IMR-90 (cell line): ENCODE results near the gene PRODH2. TPM values are rescaled to one million over a fixed set of nuclear protein-coding genes. Genes with fewer than 3 reads are reported as not detected.

Experiments used
- ATAC-seq: fragments of 200-7000 bp; cut with Tn5 transposase; 2 replicates; pipeline ENCODE4 v1.9.1; 2020; ENCODE audit warnings: low read depth, mild to moderate bottlenecking, moderate library complexity
- BruUV-seq: library from RNA; stranded (reverse); fragments of 400-500 nt; replicated peaks from 2 replicates; lab custom pipeline; 2021; lab: Mats Ljungman, UMichigan
- CTCF ChIA-PET: fragments of 300-600 bp; formaldehyde crosslinking; extraction: SDS; loops from one replicate; lab custom pipeline; 2021; ENCODE audit warnings: antibody characterized with exemption; lab: Yijun Ruan, JAX
- POLR2A ChIA-PET: fragments of 300-600 bp; sonication (Branson Sonifier 250); formaldehyde crosslinking; loops from one replicate; lab custom pipeline; 2022; ENCODE audit warnings: antibody characterized with exemption; ENCODE audit not compliant: unreplicated experiment; lab: Charles Lee
- DNase-seq: peaks from one replicate; pipeline ENCODE4 v3.0.0; 2013
- H2AFZ ChIP-seq: replicated peaks from 2 replicates; pipeline ENCODE3; 2013; ENCODE audit warnings: low read length, mild to moderate bottlenecking; ENCODE audit not compliant: poor library complexity
- H2AK5ac ChIP-seq: 2 replicates; pipeline ENCODE4 v1.6.1; 2013; ENCODE audit warnings: low read depth, low read length, inconsistent platforms
- H2AK9ac ChIP-seq: replicated peaks from 2 replicates; pipeline ENCODE3; 2013; ENCODE audit warnings: mild to moderate bottlenecking, low read depth, low read length, moderate library complexity; ENCODE audit not compliant: poor library complexity
- H2BK120ac ChIP-seq: 2 replicates; pipeline ENCODE4 v1.6.1; 2013; ENCODE audit warnings: low read depth, low read length, inconsistent platforms
- H2BK15ac ChIP-seq: 3 replicates; pipeline ENCODE4 v1.6.1; 2013; ENCODE audit warnings: low read depth, low read length, inconsistent platforms
- H2BK20ac ChIP-seq: 2 replicates; pipeline ENCODE4 v1.6.1; 2013; ENCODE audit warnings: low read depth, mild to moderate bottlenecking, inconsistent platforms, low read length, moderate library complexity
- H2BK5ac ChIP-seq: 2 replicates; pipeline ENCODE4 v1.6.1; 2013; ENCODE audit warnings: mild to moderate bottlenecking, low read depth, low read length, inconsistent platforms; ENCODE audit not compliant: poor library complexity, severe bottlenecking
- H3K14ac ChIP-seq: replicated peaks from 2 replicates; pipeline ENCODE4 v1.6.1; 2013; ENCODE audit warnings: low read depth, low read length, inconsistent platforms
- H3K18ac ChIP-seq: 2 replicates; pipeline ENCODE4 v1.6.1; 2013; ENCODE audit warnings: low read depth, low read length, control low read depth
- H3K23ac ChIP-seq: 2 replicates; pipeline ENCODE4 v1.6.1; 2013; ENCODE audit warnings: low read depth, low read length, inconsistent platforms
- H3K27ac ChIP-seq: 2 replicates; pipeline ENCODE4 v1.5.1; 2013; ENCODE audit warnings: mild to moderate bottlenecking, control low read depth, low read length; ENCODE audit not compliant: insufficient read depth
- H3K27me3 ChIP-seq: 2 replicates; pipeline ENCODE4 v1.6.1; 2013; ENCODE audit warnings: low read length; ENCODE audit not compliant: control insufficient read depth, insufficient read depth
- H3K36me3 ChIP-seq: 2 replicates; pipeline ENCODE4 v1.6.1; 2013; ENCODE audit warnings: low read length, mixed read lengths; ENCODE audit not compliant: control insufficient read depth, insufficient read depth
- H3K4ac ChIP-seq: 2 replicates; pipeline ENCODE4 v1.6.1; 2013; ENCODE audit warnings: low read depth, low read length, inconsistent platforms
- H3K4me1 ChIP-seq: 2 replicates; pipeline ENCODE4 v1.6.1; 2013; ENCODE audit warnings: low read length, mixed read lengths; ENCODE audit not compliant: control insufficient read depth, insufficient read depth
- H3K4me2 ChIP-seq: 2 replicates; pipeline ENCODE4 v1.6.1; 2013; ENCODE audit warnings: low read depth, mild to moderate bottlenecking, control low read depth, low read length, moderate library complexity
- H3K4me3 ChIP-seq: 2 replicates; pipeline ENCODE4 v1.5.1; 2013; ENCODE audit warnings: low read depth, mild to moderate bottlenecking, control low read depth, low read length, moderate library complexity; ENCODE audit not compliant: insufficient read depth
- H3K56ac ChIP-seq: 2 replicates; pipeline ENCODE4 v1.6.1; 2013; ENCODE audit warnings: low read length, inconsistent platforms; ENCODE audit not compliant: insufficient read depth; ENCODE audit errors: extremely low read depth
- H3K79me1 ChIP-seq, 2 experiments: 2 replicates each; pipeline ENCODE4 v1.6.1; 2013; ENCODE audit warnings: low read length in 2 of 2, inconsistent platforms in 1 of 2, low read depth in 1 of 2
- H3K9ac ChIP-seq: 2 replicates; pipeline ENCODE4 v1.6.1; 2013; ENCODE audit warnings: low read depth, low read length, control low read depth
- H3K9me1 ChIP-seq: 2 replicates; pipeline ENCODE4 v1.6.1; 2013; ENCODE audit warnings: low read length, inconsistent platforms; ENCODE audit not compliant: insufficient read depth
- H3K9me3 ChIP-seq: 2 replicates; pipeline ENCODE4 v1.6.1; 2013; ENCODE audit warnings: low read length; ENCODE audit not compliant: control insufficient read depth, insufficient read depth
- H4K20me1 ChIP-seq: 2 replicates; pipeline ENCODE4 v1.6.1; 2013; ENCODE audit warnings: low read length, inconsistent platforms; ENCODE audit not compliant: insufficient read depth
- H4K5ac ChIP-seq: 2 replicates; pipeline ENCODE4 v1.6.1; 2013; ENCODE audit warnings: mild to moderate bottlenecking, low read depth, low read length, control low read depth
- H4K8ac ChIP-seq, 2 experiments: 2 replicates each; pipeline ENCODE4 v1.6.1; 2013; ENCODE audit warnings: low read depth in 2 of 2, low read length in 2 of 2, control low read depth in 1 of 2, inconsistent platforms in 1 of 2
- H4K91ac ChIP-seq: 2 replicates; pipeline ENCODE4 v1.6.1; 2013; ENCODE audit warnings: low read depth, low read length, inconsistent platforms; ENCODE audit not compliant: insufficient read depth
- BHLHE40 ChIP-seq: fragments of 150-350 bp; IDR thresholded peaks from 2 replicates; pipeline ENCODE4 v1.6.1; 2016; ENCODE audit warnings: mild to moderate bottlenecking, low read depth, low read length
- CEBPB ChIP-seq: IDR thresholded peaks from 2 replicates; pipeline ENCODE4 v1.6.1; 2012; ENCODE audit warnings: low read depth, low read length, improper control_type of control experiment
- CHD1 ChIP-seq: IDR thresholded peaks from 2 replicates; pipeline ENCODE4 v1.6.1; 2012; ENCODE audit warnings: low read depth, low read length, improper control_type of control experiment
- ELK1 ChIP-seq: fragments of 150-350 bp; IDR thresholded peaks from 2 replicates; pipeline ENCODE4 v1.6.1; 2016; ENCODE audit warnings: low read depth, mild to moderate bottlenecking, low read length, moderate library complexity, borderline replicate concordance
- FOS ChIP-seq: fragments of 150-350 bp; IDR thresholded peaks from 2 replicates; pipeline ENCODE4 v1.6.1; 2016; ENCODE audit warnings: low read depth, low read length
- MAFK ChIP-seq: IDR thresholded peaks from 2 replicates; pipeline ENCODE4 v1.6.1; 2012; ENCODE audit warnings: low read depth, low read length, improper control_type of control experiment
- MAZ ChIP-seq: IDR thresholded peaks from 2 replicates; pipeline ENCODE4 v1.6.1; 2012; ENCODE audit warnings: low read depth, mild to moderate bottlenecking, low read length, improper control_type of control experiment, moderate library complexity, borderline replicate concordance
- MXI1 ChIP-seq: IDR thresholded peaks from 2 replicates; pipeline ENCODE4 v1.6.1; 2012; ENCODE audit warnings: low read depth, mild to moderate bottlenecking, low read length, moderate library complexity, borderline replicate concordance
- NFE2L2 ChIP-seq: fragments of 150-350 bp; IDR thresholded peaks from 2 replicates; pipeline ENCODE4 v1.6.1; 2016; ENCODE audit warnings: low read depth, mild to moderate bottlenecking, low read length
- POLR2A ChIP-seq: IDR thresholded peaks from 2 replicates; pipeline ENCODE4 v1.6.1; 2012; ENCODE audit warnings: mild to moderate bottlenecking, low read depth, low read length
- RAD21 ChIP-seq: IDR thresholded peaks from 2 replicates; pipeline ENCODE4 v1.6.1; 2012; ENCODE audit warnings: low read length, improper control_type of control experiment
- RCOR1 ChIP-seq: IDR thresholded peaks from 2 replicates; pipeline ENCODE4 v1.6.1; 2012; ENCODE audit warnings: mild to moderate bottlenecking, low read length, improper control_type of control experiment; ENCODE audit not compliant: insufficient replicate concordance
- RFX5 ChIP-seq: IDR thresholded peaks from 2 replicates; pipeline ENCODE4 v1.8.0; 2012; ENCODE audit warnings: low read depth, mild to moderate bottlenecking, low read length, moderate library complexity
- SMC3 ChIP-seq: fragments of 150-350 bp; IDR thresholded peaks from 2 replicates; pipeline ENCODE4 v1.6.1; 2016; ENCODE audit warnings: low read depth, mild to moderate bottlenecking, antibody characterized with exemption, low read length, moderate library complexity
- WGBS, 2 experiments: methylation state at CpG; one replicate each; pipeline versions ENCODE4 v1.1.5 to v1.1.7; 2013; ENCODE audit warnings: missing lambda C conversion rate in 2 of 2; ENCODE audit not compliant: insufficient read length in 1 of 2; ENCODE audit errors: extremely low coverage in 2 of 2; 5-methylcytosine and 5-hydroxymethylcytosine counted together
- dilution Hi-C: fragments of 300-500 bp; cut with HindIII; formaldehyde crosslinking; loops from one replicate; pipeline ENCODE4 v1.14.3; 2018; ENCODE audit warnings: low sequenced_read_pairs; ENCODE audit not compliant: unreplicated experiment
- in situ Hi-C: fragments of 300-500 bp; cut with MboI; formaldehyde crosslinking; loops from 3 replicates; pipeline ENCODE4 v1.14.3; 2019; ENCODE audit warnings: low sequenced_read_pairs, inconsistent platforms, mixed read lengths
- intact Hi-C: fragments of 100-400 bp; cut with micrococcal nuclease; formaldehyde crosslinking; loops from 2 replicates; pipeline ENCODE4 v1.10.0; 2022
- polyA plus RNA-seq, 3 experiments: library from polyadenylated mRNA; depleted of rRNA; stranded (reverse); fragments of >200 nt; gene quantifications; 2 replicates each; pipeline ENCODE4 v1.2.3, GENCODE V29; 2012; ENCODE audit warnings: low replicate concordance in 1 of 3
- total RNA-seq: library from RNA; depleted of rRNA; stranded (reverse); fragments of >200 nt; gene quantifications from 2 replicates; pipeline ENCODE4 v1.2.3, GENCODE V29; 2012
- TF ChIP-seq, protein P1 (sequence below): conservative IDR thresholded peaks from 2 replicates; pipeline ENCODE4 v1.5.1; 2012; ENCODE audit warnings: mild to moderate bottlenecking, low read depth, low read length, improper control_type of control experiment

The PRODH2 gene
- total and polyA plus RNA-seq, 2 of the 4 experiments (the other 2 are of a cell fraction) = not detected

DNA sequence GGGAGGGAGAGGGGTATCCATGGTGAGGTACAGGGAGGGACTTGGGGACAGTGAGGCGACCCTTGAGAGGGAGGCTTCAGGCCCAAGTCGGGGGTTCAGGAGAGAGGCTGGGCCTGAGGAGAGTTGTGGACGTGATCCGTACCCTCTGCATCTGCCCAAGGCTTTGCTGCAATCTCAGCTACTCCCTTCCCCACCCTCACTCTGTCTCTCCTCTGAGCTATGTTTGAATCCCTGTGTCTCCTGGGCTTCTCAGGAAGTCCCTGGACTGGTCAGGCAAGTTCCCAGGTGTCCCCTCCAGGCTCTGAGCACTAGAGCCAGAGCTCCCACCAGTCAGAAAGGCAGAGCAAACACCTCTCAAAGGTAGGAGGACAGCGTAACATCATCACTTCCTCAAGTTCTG, 62.5 kb downstream of the PRODH2 start:
- TF ChIP-seq, protein P1, sequence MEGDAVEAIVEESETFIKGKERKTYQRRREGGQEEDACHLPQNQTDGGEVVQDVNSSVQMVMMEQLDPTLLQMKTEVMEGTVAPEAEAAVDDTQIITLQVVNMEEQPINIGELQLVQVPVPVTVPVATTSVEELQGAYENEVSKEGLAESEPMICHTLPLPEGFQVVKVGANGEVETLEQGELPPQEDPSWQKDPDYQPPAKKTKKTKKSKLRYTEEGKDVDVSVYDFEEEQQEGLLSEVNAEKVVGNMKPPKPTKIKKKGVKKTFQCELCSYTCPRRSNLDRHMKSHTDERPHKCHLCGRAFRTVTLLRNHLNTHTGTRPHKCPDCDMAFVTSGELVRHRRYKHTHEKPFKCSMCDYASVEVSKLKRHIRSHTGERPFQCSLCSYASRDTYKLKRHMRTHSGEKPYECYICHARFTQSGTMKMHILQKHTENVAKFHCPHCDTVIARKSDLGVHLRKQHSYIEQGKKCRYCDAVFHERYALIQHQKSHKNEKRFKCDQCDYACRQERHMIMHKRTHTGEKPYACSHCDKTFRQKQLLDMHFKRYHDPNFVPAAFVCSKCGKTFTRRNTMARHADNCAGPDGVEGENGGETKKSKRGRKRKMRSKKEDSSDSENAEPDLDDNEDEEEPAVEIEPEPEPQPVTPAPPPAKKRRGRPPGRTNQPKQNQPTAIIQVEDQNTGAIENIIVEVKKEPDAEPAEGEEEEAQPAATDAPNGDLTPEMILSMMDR = no peak
- no peak for TF ChIP-seq FOS
- TF ChIP-seq RCOR1 = no peak
- no peak for TF ChIP-seq RFX5
- no peak for TF ChIP-seq NFE2L2
- TF ChIP-seq MAFK = no peak
- TF ChIP-seq CEBPB = no peak
- TF ChIP-seq MAZ = no peak
- no peak for TF ChIP-seq CHD1
- no peak for TF ChIP-seq RAD21
- no peak for TF ChIP-seq MXI1
- TF ChIP-seq POLR2A = no peak
- no peak for TF ChIP-seq BHLHE40
- TF ChIP-seq ELK1 = no peak
- TF ChIP-seq SMC3 = no peak
- Histone ChIP-seq H3K23ac (no peak overlapping the region), H4K5ac (no peak overlapping the region), H3K27me3 (no peaks in the 10 kb centered on the region), H3K18ac (no peak overlapping the region), H3K9me1 (0 out of 2 replicates have a peak, but pooled peaks cover 7% of the 10 kb centered on the region), H2BK15ac (no peak overlapping the region), H3K27ac (no peak overlapping the region), H2BK120ac (no peak overlapping the region), H2AK9ac (no peak overlapping the region), H4K20me1 (peaks cover 3% of the 10 kb centered on the region; the same call in 1 of the 2 replicates), H3K9ac (no peak overlapping the region), H3K4ac (no peak overlapping the region), H3K9me3 (no peaks in the 10 kb centered on the region), H3K4me3 (no peak overlapping the region), H4K91ac (no peak overlapping the region), H3K4me1 (peaks cover 5% of the 10 kb centered on the region), H3K14ac (no peak overlapping the region), H2BK5ac (no peak overlapping the region), H4K8ac (no peak overlapping the region), H3K56ac (no peak overlapping the region), H3K79me1 (peaks cover 11 to 70% of the 10 kb centered on the region in 2 experiments; a peak in 3 of 4 replicates), H3K4me2 (no peak overlapping the region), H2AFZ (no peak overlapping the region), H2AK5ac (no peak overlapping the region; the same call in 1 of the 2 replicates), H3K36me3 (peaks cover 28% of the 10 kb centered on the region; the same call in 1 of the 2 replicates), H2BK20ac (no peak overlapping the region)
- whole genome bisulfite sequencing, 2 experiments = no CpG with 5 or more reads among the region's 5 CpGs
- BruUV-seq = no TSS peak
- ATAC-seq (no peak), DNase-seq (no peak)
- dilution Hi-C loops (no loop called here), in situ Hi-C loops (no loop called here), intact Hi-C loops (no loop called here)
- ChIA-PET POLR2A (no interaction called here), CTCF (no interaction called here)
